ENCODE measurements around the gene PHKA1.

Gene PHKA1

DNA sequence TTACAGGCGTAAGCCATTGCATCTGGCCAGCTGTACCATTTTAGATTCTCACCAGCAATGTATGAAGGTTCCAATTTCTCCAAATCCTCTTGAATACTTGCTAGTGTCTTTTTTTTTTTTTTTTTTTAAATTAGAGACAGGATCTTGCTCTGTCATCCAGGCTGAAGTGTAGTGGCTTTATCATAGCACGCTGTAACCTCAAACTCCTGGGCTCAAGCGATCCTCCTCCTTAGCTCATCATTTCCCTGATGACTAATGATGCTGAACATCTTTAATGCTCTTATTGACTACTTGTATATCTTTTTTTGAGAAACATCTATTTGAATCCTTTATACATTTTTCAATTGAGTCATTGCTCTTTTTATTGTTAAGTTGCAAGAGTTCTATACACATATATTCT lies 181.7 kb downstream of the PHKA1 start:
- no peak overlapping the region for H3K27ac ChIP-seq
- no peak for TF ChIP-seq ZFX (IDR thresholded peaks at IDR 0.05; ENCODE audit: borderline replicate concordance)
- TF ChIP-seq, protein P1, sequence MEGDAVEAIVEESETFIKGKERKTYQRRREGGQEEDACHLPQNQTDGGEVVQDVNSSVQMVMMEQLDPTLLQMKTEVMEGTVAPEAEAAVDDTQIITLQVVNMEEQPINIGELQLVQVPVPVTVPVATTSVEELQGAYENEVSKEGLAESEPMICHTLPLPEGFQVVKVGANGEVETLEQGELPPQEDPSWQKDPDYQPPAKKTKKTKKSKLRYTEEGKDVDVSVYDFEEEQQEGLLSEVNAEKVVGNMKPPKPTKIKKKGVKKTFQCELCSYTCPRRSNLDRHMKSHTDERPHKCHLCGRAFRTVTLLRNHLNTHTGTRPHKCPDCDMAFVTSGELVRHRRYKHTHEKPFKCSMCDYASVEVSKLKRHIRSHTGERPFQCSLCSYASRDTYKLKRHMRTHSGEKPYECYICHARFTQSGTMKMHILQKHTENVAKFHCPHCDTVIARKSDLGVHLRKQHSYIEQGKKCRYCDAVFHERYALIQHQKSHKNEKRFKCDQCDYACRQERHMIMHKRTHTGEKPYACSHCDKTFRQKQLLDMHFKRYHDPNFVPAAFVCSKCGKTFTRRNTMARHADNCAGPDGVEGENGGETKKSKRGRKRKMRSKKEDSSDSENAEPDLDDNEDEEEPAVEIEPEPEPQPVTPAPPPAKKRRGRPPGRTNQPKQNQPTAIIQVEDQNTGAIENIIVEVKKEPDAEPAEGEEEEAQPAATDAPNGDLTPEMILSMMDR (IDR thresholded peaks at IDR 0.05), result no peak
